Measurements from ENCODE around the gene KRT72.

KRT72 gene

DNA sequence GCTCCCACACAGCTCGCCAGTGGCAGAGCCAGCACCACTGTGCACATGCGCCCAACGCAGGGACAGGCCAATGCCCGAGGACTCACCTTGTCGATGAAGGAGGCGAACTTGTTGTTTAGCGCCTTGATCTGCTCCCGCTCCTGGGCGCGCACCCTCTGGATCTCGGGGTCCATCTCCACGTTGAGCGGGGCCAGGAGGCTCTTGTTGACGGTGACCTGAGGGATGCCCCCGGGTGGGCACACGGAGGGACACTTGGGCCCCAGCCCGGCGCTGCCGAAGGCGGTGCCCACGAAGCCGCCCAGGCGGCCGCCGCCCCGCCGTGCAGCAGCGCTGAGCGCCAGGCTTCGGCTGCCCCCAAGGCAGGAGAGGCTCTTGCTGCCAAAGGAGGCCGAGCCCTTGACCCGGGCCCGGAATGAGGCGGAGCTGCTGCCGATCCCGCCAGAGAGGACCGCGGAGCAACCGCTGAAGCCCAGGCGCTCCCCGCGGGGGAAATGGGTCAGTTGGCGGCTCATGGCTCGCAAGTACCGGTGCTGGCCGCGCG, at the start of gene KRT72:
Gene KRT72, minus strand, starts transcription at position 523 of the 541 bp plus-strand sequence. Its CDS starts 11 bp downstream, at position 512.
- no peak for DNase-seq (ENCODE audit: low spot score)

GRCh38 chr12:52650520-52651081, 49.3 kb upstream of the KRT72 start:
- no peak for DNase-seq (ENCODE audit: low spot score)

GRCh38 chr12:52649066-52649465, 47.8 kb upstream of the KRT72 start:
- no peak for DNase-seq (ENCODE audit: low spot score)

GRCh38 chr12:52648012-52648550, 46.8 kb upstream of the KRT72 start:
- no peak for DNase-seq (ENCODE audit: low spot score)

DNA sequence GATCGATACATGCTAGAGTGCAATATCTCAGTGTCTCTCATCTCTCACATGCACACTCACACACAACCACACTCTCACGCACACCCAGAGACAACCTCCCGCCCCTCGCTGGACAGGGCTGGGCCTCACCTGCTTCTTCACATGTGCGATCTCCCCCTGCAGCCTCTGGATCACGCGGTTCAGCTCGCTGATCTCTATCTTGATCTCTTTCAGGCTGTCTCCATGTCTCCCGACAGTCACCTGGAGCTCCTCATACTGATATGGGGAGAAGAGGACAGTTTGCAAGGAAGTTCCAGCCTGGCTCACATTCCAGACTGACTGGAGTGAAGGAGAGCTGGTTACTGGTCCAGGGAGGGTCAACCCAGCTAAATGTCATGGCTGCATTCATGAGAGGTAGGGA, 46.3 kb upstream of the KRT72 start:
- DNase-seq (ENCODE audit: low spot score) = no peak

DNA sequence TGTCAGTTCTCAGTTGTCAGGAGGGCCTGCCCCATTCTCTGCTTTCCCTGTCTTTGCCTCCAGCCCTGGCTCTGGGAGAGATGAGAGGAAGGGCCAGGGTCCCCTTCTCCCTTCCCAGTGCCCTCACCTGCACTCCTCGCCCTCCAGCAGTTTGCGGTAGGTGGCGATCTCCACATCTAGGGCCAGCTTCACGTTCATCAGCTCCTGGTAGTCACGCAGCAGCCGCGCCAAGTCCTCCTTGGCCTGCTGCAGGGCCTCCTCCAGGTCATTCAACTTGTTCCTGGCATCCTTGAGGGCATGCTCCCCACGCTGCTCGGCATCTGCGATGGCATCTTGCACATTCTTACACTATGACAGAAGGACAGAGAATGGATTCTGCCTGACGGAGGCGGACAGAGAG, 45.4 kb upstream of the KRT72 start:
- DNase-seq (ENCODE audit: low spot score) = no peak

GRCh38 chr12:52645982-52646381, 44.7 kb upstream of the KRT72 start:
- DNase-seq (ENCODE audit: low spot score) = no peak

DNA sequence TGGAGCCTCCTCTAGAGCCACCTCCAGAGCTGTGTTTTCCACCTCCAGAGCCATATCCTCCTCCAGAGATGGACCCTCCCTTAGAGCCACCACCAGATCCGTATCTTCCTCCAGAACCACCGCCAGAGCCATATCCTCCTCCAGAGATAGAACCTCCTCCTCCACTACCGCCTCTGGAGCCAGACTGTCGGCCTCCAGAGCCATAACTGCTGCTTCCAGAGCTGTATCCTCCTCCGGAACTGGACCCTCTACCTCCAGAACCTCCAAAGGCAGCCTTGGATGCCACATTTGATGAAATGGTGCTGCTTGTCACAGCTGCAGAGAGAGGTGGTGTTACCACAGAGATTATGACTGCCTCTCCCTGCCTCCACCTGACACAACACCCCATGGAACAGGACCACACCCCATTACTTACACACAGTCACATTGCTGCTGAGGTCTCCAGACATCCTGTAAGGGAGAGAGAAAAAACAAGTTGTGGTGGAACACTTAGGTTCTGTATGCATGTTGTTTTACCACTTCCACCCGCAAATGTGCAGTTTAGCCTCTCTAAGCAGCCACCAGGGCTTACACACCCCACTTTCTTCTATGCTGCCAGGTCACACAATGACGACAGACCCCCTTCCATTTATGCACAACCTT, 44.0 kb upstream of the KRT72 start:
- DNase-seq (ENCODE audit: low spot score) = no peak

- no peak for DNase-seq (ENCODE audit: low spot score)
Observed at GRCh38 chr12:52644078-52644415, 42.8 kb upstream of the KRT72 start.

DNA sequence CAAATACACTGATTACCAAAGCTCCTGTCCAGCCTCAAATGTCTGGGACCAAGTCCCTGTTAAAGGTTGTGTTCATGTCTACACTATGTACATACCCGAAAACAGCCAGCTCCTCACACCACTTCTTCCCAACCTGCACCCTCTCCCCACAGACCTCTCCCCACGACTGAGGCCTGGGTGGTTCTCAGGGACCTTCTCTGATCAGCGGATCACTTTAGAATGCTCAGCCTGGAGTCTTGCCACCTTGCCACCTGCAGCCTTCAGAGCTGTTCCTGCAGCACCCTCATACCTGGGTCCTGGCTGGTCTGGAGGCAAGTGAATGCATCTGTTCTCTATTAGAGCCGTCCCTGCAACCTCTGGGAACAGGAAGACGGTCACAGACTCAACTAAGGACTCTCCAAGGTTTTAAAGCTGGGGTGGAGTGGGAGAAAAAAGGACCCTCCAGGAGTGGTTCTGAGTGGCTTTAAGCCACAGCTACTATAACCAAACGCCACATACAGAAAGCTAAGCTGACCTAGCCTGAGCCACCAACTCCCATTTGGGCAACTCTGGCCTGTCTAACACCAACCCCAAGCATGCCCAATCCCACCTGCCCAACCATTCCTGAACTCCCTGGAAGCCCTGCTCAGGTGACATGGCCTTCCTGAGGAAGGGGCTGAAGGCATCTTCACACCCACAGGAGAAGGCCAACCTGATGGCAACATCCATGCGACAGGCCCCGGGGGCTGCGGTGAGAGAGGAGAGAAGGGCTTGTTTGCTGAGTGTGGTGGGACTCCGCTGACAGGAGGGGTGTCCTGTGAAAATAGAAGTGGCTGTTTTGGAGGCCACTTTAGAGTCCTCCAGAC, 42.2 kb upstream of the KRT72 start:
- DNase-seq (ENCODE audit: low spot score) = no peak

- no peak for DNase-seq (ENCODE audit: low spot score)
Observed at GRCh38 chr12:52641468-52641867, 40.2 kb upstream of the KRT72 start.

GRCh38 chr12:52637299-52637698, 36.0 kb upstream of the KRT72 start:
- no peak for DNase-seq (ENCODE audit: low spot score)

GRCh38 chr12:52636592-52637258, 35.5 kb upstream of the KRT72 start:
- no peak for DNase-seq (ENCODE audit: low spot score)

- DNase-seq (ENCODE audit: low spot score) = no peak
Observed at GRCh38 chr12:52636189-52636588, 34.9 kb upstream of the KRT72 start.

- DNase-seq (ENCODE audit: low spot score) = no peak
Observed at GRCh38 chr12:52634266-52635056, 33.2 kb upstream of the KRT72 start.

DNA sequence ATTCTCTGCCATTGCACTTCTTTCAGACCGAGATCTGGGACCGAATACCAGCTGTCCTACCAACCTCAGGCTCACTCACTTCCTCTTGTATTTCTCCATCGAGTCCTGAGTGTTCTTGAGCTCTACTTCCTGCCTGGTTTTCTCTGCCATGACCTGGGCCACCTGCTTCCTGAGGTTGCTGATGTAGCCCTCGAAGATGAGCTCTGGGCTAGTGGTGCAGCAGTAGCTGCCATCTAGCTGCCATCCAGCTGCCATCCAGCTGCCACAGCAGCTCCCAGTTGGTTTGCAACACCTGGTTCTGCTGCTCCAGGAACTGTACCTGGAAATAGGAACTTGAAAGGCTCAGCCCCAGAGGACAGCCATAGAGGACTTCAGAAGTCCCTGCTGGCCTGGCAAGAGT, 32.1 kb upstream of the KRT72 start:
- DNase-seq (ENCODE audit: low spot score) = peak; percentile 24

DNA sequence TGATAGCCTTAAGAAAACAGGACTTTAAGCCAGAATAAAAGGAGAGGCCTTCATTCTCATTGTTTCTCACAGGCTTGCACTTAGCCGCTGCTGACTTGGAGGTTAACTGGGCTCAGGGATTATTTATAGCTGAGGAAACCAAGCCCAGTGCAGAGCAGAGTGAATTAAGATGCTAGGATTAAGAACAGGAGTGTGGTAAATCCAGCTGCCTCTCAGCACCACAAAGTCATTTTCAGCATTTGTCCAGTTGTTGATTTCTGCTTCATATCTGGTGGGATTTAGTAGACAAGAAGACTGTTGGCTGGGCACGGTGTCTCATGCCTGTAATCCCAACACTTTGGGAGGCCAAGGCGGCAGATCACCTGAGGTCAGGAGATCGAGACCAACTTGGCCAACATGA, 31.4 kb upstream of the KRT72 start:
- no peak for DNase-seq (ENCODE audit: low spot score)

DNA sequence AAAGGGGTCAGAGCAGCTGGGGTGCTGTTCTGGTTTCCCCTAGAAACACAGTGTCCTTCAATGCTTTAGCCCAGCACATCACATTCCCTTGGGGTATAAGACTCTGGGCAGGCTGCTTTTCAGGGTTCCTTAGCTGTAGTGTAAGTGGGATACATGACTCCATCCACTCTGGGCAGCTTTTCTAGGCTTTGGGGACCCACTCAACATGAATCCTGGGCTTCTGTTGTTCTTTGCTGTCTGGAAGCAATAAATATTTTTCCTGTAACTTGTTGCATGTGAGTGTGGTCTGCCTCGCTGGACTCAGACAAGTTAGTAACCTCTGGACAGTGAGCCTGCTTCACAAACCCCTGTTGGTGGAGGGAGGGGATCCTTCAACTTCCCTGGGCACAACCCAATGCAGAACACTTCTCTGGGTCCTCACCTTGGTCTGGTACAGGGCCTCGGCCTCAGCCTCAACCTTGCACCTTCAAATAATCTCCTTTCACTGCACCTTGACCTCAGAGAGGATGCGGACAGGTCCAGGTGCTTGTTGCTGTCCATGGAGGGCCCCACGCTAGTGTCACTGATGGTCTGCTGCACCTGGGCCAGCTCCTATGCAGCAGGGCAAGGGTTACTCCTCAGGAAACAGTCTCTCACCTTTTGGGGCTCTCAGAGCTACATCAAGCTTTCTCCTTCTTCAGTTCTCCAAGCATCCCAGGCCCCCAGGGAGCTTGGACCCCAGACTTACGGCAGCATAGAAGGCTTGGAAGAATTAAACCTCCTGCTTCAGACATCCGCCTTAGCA, 30.6 kb upstream of the KRT72 start:
- DNase-seq (ENCODE audit: low spot score) = no peak

DNA sequence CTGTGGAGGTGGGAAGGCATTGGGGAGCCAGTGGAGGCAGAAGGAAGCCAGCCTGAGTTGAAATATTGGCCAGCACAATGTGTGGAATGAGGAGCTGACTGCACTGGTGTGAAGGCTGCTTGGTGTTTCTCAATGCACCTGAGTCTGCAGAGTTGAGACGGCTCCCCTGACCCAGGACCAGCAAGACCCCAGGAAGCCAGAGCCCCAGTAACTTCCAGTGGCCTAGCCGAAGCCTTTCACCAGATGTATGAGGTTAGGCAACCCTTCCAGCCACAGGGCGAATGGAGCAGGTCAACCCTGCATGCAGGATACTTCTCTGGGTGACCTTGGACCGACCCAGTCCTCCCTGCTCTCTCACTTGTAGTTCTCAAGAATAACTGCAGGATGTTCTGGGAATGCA, 30.0 kb upstream of the KRT72 start:
- no peak for DNase-seq (ENCODE audit: low spot score)

- no peak for DNase-seq (ENCODE audit: low spot score)
Observed at GRCh38 chr12:52630599-52631200, 29.4 kb upstream of the KRT72 start.
